Suprapubic skin (tissue), 4 donors: Measurements from ENCODE around the gene PRRG1. TPM values are rescaled to one million over a fixed set of nuclear protein-coding genes. Genes with fewer than 3 reads are reported as not detected.
"Not testable (repeated sequence)": the region's sequence is repeated elsewhere in the genome, so short reads cannot be mapped to it uniquely, and the experiment has no call there.

ENCODE experiments used
- DNase-seq, 2 donors: peaks; one replicate each; pipeline ENCODE4 v3.0.0-alpha.2; 2019; ENCODE audit warnings: low spot score in 2 of 2
- H3K27ac ChIP-seq: fragments of 200-600 bp; sonication (generic); one replicate; pipeline ENCODE4 v1.5.1; 2019
- H3K27me3 ChIP-seq: fragments of 200-600 bp; sonication (generic); one replicate; pipeline ENCODE4 v1.5.1; 2019
- H3K36me3 ChIP-seq: fragments of 200-600 bp; sonication (generic); one replicate; pipeline ENCODE4 v1.5.1; 2019
- H3K4me1 ChIP-seq: fragments of 200-600 bp; sonication (generic); one replicate; pipeline ENCODE4 v1.5.1; 2019
- H3K4me3 ChIP-seq: fragments of 200-600 bp; sonication (generic); one replicate; pipeline ENCODE4 v1.5.1; 2019; ENCODE audit warnings: mild to moderate bottlenecking
- H3K9me3 ChIP-seq: fragments of 200-600 bp; sonication (generic); one replicate; pipeline ENCODE4 v1.5.1; 2019
- EP300 ChIP-seq: sonication (generic); formaldehyde crosslinking; IDR thresholded peaks from one replicate; pipeline ENCODE4 v1.6.1; 2017; ENCODE audit warnings: antibody characterized with exemption
- POLR2A ChIP-seq, 2 donors: fragments of 450-650 bp; IDR thresholded peaks; one replicate each; pipeline ENCODE4 v1.6.1; 2017; ENCODE audit warnings: antibody characterized with exemption in 2 of 2, mild to moderate bottlenecking in 2 of 2, moderate library complexity in 2 of 2
- POLR2AphosphoS5 ChIP-seq, 3 donors: sonication (generic); formaldehyde crosslinking; IDR thresholded peaks; one replicate each; pipeline ENCODE4 v1.6.1; 2017; ENCODE audit warnings: antibody characterized with exemption in 3 of 3
- WGBS: methylation state at CpG from one replicate; pipeline ENCODE4 v1.1.5; 2018; 5-methylcytosine and 5-hydroxymethylcytosine counted together
- total RNA-seq, 4 donors: library from RNA; depleted of rRNA; stranded (reverse); fragments of >200 nt; gene quantifications; one replicate each; pipeline ENCODE4 v1.1.0, GENCODE V29; 2016
- TF ChIP-seq, protein P1 (sequence below), 2 donors: fragments of 200-600 bp in 1 of 2; fragments of 450-650 bp in 1 of 2; sonication (generic) in 1 of 2; IDR thresholded peaks; one replicate each; pipeline ENCODE4 v1.5.1; 2016 to 2019; ENCODE audit warnings: antibody characterized with exemption in 2 of 2, mild to moderate bottlenecking in 1 of 2, moderate library complexity in 1 of 2

PRRG1 gene
- total RNA-seq, 4 donors from 2014 or later: 3.8 to 7.1 (median 5.1) TPM

- Histone ChIP-seq H3K9me3 (no peaks in the 10 kb centered on the region), H3K27me3 (no peaks in the 10 kb centered on the region), H3K4me1 (no peaks in the 10 kb centered on the region), H3K36me3 (no peaks in the 10 kb centered on the region), H3K27ac (no peak overlapping the region), H3K4me3 (no peak overlapping the region)
- DNase-seq: no peak
- WGBS: 71% methylated on average over 2 of the region's 2 CpGs
- TF ChIP-seq POLR2A (IDR thresholded peaks at IDR 0.05) (no peak), POLR2AphosphoS5 (IDR thresholded peaks at IDR 0.05) (no peak), EP300 (no peak)
- TF ChIP-seq, protein P1, sequence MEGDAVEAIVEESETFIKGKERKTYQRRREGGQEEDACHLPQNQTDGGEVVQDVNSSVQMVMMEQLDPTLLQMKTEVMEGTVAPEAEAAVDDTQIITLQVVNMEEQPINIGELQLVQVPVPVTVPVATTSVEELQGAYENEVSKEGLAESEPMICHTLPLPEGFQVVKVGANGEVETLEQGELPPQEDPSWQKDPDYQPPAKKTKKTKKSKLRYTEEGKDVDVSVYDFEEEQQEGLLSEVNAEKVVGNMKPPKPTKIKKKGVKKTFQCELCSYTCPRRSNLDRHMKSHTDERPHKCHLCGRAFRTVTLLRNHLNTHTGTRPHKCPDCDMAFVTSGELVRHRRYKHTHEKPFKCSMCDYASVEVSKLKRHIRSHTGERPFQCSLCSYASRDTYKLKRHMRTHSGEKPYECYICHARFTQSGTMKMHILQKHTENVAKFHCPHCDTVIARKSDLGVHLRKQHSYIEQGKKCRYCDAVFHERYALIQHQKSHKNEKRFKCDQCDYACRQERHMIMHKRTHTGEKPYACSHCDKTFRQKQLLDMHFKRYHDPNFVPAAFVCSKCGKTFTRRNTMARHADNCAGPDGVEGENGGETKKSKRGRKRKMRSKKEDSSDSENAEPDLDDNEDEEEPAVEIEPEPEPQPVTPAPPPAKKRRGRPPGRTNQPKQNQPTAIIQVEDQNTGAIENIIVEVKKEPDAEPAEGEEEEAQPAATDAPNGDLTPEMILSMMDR (IDR thresholded peaks at IDR 0.05): no peak
These were observed 136.3 kb downstream of the PRRG1 start for GRCh38 chrX:37485429-37485828.

- Histone ChIP-seq H3K9me3 (no peaks in the 10 kb centered on the region), H3K27ac (no peak overlapping the region), H3K27me3 (no peaks in the 10 kb centered on the region), H3K36me3 (no peaks in the 10 kb centered on the region), H3K4me1 (no peaks in the 10 kb centered on the region), H3K4me3 (no peak overlapping the region)
- DNase-seq: no peak
- WGBS: 74% methylated on average over 5 of the region's 5 CpGs
- no peak for TF ChIP-seq POLR2AphosphoS5 (IDR thresholded peaks at IDR 0.05)
- TF ChIP-seq EP300: no peak
- TF ChIP-seq, protein P1 (IDR thresholded peaks at IDR 0.05): no peak
- no peak for TF ChIP-seq POLR2A (IDR thresholded peaks at IDR 0.05)
These were observed 138.1 kb downstream of the PRRG1 start for GRCh38 chrX:37487271-37487670.

DNA sequence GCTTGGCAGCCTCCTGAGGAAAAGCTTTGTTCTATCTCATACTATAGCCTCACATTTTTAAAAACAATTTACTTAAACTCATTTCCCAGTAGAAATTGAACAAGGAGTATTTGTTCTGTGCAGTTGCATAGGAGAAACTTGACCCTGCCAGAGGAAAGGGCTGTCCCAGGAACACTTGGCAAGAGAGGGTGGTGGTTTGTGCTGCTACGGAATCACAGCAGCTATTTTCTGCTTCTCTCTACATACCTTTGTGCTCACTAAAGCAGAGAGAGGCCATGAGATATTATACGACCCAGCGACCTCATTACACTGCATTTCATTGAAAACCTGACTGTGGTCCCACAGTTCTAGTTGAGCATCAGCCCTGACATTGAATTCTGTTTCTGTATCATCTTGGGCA is 139.2 kb downstream of the PRRG1 start:
- Histone ChIP-seq H3K9me3 (no peaks in the 10 kb centered on the region), H3K36me3 (no peaks in the 10 kb centered on the region), H3K27me3 (no peaks in the 10 kb centered on the region), H3K4me1 (no peaks in the 10 kb centered on the region), H3K27ac (no peak overlapping the region), H3K4me3 (no peak overlapping the region)
- no peak for DNase-seq
- 72% methylated on average over 3 of the region's 3 CpGs for WGBS
- TF ChIP-seq EP300 (no peak), POLR2A (IDR thresholded peaks at IDR 0.05) (no peak), POLR2AphosphoS5 (IDR thresholded peaks at IDR 0.05) (no peak)
- TF ChIP-seq, protein P1 (IDR thresholded peaks at IDR 0.05): no peak

DNA sequence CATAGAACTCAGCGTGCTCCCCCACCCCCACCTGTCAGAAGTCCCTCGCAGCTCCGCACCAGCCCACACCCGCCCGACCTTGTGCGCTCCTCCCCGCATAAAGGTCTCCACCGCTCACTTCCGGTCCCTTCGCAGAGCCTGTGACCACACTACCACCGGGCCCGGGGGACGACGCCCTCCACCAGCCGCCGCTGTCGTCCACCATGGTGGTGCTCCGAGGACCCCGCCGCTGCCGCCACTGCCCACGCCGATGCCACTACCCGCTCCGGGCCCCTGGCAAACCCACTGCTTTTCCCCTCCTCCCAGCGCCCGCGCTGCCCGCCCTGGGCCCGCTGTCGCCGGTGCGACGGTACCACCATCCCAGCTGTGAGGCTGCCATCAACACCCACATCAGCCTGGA is 142.5 kb downstream of the PRRG1 start:
- H3K27ac ChIP-seq: no peak overlapping the region
- DNase-seq: no peak
- no peaks in the 10 kb centered on the region for H3K9me3 ChIP-seq
- no peaks in the 10 kb centered on the region for H3K4me1 ChIP-seq
- no peak for TF ChIP-seq POLR2A (IDR thresholded peaks at IDR 0.05)
- WGBS: 94% methylated on average over 34 of the region's 34 CpGs
- H3K27me3 ChIP-seq: no peaks in the 10 kb centered on the region
- H3K4me3 ChIP-seq: no peak overlapping the region
- no peaks in the 10 kb centered on the region for H3K36me3 ChIP-seq

GRCh38 chrX:37495760-37496159 is 146.6 kb downstream of the PRRG1 start:
- H3K27ac ChIP-seq, H3K9me3 ChIP-seq, H3K4me3 ChIP-seq, H3K36me3 ChIP-seq, H3K4me1 ChIP-seq, H3K27me3 ChIP-seq, DNase-seq: not testable (repeated sequence)
- 12% methylated on average over 2 of the region's 2 CpGs for WGBS

- H3K27me3 ChIP-seq, H3K4me3 ChIP-seq, H3K27ac ChIP-seq, H3K4me1 ChIP-seq, H3K36me3 ChIP-seq, H3K9me3 ChIP-seq, DNase-seq: not testable (repeated sequence)
- WGBS: 62% methylated on average over 1 of the region's 1 CpG
These were observed 148.0 kb downstream of the PRRG1 start for GRCh38 chrX:37497126-37497525.

- H3K36me3 ChIP-seq, H3K9me3 ChIP-seq, H3K4me1 ChIP-seq: not testable (repeated sequence)
These were observed 149.2 kb downstream of the PRRG1 start for GRCh38 chrX:37498323-37498722.

DNA sequence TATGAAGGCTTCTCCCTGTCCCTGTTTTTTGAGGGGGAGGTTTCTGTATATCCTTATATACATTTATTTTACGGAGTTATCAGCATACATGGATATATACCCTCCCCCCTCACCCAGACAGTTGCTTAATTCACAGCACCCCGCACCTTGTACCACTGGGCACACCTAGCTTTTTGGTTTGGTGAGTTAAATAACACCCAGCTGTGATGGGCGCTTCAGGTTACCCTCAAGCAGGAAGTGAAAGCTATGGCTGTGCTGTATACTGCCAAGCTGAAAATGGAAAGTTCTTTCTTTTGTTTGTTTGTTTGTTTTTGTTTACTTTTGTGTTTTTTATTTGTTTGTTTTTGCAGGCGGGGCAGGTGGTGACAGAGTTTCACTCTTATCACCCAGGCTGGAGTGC is 150.5 kb downstream of the PRRG1 start:
- not testable (repeated sequence) for H3K36me3 ChIP-seq, H3K27ac ChIP-seq, DNase-seq, H3K4me3 ChIP-seq, H3K9me3 ChIP-seq, H3K4me1 ChIP-seq, H3K27me3 ChIP-seq
- 78% methylated on average over 4 of the region's 4 CpGs for WGBS

More at GRCh38 chrX:37498323-37498722, 149.2 kb downstream of the PRRG1 start:
- H3K4me3 ChIP-seq, H3K27me3 ChIP-seq, DNase-seq, H3K27ac ChIP-seq: not testable (repeated sequence)
